Stimulated activated CD8-positive, alpha-beta memory T cell treated with anti-CD3 and anti-CD28 coated beads, Interleukin-12 subunit alpha, Interleukin-12 subunit beta, amount 100 ng/mL, for 24 hours (primary cell): ENCODE results near the gene BAIAP3.
"Not testable (repeated sequence)": the region's sequence is repeated elsewhere in the genome, so short reads cannot be mapped to it uniquely, and the experiment has no call there.

Experiments
- DNase-seq: peaks from one replicate; pipeline ENCODE4 v3.0.0-alpha.2; 2020; ENCODE audit errors: extremely low read depth

Gene BAIAP3, protein sequence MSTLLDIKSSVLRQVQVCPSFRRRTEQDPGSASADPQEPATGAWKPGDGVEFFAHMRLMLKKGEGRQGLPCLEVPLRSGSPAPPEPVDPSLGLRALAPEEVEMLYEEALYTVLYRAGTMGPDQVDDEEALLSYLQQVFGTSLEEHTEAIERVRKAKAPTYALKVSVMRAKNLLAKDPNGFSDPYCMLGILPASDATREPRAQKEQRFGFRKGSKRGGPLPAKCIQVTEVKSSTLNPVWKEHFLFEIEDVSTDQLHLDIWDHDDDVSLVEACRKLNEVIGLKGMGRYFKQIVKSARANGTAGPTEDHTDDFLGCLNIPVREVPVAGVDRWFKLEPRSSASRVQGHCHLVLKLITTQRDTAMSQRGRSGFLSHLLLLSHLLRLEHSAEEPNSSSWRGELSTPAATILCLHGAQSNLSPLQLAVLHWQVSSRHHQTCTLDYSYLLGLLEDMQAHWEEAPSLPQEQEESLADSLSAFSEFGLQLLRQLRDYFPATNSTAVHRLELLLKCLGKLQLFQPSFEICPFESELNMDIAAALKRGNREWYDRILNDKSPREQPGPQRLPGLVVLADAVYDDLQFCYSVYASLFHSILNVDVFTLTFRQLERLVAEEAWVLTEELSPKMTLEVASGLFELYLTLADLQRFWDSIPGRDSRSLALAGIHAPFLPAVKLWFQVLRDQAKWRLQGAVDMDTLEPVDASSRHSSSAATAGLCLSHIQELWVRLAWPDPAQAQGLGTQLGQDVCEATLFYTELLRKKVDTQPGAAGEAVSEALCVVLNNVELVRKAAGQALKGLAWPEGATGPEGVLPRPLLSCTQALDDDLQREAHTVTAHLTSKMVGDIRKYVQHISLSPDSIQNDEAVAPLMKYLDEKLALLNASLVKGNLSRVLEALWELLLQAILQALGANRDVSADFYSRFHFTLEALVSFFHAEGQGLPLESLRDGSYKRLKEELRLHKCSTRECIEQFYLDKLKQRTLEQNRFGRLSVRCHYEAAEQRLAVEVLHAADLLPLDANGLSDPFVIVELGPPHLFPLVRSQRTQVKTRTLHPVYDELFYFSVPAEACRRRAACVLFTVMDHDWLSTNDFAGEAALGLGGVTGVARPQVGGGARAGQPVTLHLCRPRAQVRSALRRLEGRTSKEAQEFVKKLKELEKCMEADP

DNA sequence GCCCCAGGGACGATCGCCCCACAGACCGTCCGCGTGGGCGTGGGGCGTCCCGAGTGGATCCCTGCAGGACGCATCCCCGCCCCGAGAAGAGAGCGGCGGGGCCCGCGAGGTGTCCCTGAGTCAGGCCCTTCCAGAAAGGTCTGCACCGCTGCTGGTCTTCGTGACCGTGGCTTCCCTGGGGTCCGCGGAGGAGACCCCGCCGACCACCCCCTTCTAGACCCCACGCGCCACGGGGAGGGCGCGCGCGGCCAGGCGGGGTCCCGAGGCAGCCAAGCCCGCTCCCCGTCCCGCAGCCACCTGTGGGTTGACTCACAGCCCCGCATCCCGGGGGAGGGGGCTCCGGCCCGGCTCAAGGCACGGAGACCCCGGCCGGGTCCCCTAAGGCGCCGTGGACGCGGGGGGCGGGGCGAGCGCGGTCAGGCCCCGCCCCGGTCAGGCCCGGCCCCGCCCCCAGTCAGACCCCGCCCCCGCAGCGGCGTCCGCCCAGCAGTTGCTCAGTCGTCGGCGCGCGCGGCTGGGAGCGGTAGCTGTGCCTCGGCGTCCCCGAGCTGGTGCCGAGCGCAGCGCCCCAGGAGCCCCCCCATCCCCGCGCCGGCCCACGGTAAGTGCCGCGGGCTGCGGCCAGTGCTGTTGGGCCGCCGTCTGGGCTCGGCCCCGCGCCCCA, at the start of gene BAIAP3:
Gene BAIAP3, plus strand, starts transcription at position 497 of the 664 bp plus-strand sequence. CDS start 4,905 bp downstream, outside the sequence.
- no peak for DNase-seq

DNA sequence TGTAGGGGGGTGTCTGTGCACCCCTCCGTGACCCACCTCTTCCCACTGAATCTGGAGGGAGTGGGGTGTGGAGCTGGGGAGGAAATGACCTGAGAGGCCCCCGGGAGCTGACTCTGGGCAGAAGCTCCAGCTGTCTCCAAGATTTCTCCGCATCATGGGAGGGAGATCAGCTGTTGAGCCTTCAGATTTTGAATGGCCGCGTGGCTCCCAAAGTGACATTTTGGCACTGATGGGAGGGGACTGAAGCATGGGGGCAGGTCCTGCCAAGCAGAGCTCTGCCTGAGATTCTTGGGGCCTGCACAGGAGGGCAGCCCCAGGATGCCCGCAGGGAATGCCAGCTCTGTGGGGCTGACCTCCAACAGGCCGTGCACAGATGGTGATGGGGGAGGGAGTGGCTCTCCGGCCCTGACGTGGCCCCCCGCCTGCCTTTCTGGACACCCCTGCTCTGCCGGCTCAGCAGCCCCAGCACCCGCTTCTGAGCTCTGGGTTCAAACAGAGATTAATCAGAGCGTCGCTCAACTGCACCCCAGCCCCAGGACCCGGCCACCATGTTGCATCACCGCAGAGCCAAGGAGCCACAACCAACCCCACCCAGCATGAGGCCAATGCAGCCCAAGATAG, 49.3 kb upstream of the BAIAP3 start:
- DNase-seq, result no peak

DNA sequence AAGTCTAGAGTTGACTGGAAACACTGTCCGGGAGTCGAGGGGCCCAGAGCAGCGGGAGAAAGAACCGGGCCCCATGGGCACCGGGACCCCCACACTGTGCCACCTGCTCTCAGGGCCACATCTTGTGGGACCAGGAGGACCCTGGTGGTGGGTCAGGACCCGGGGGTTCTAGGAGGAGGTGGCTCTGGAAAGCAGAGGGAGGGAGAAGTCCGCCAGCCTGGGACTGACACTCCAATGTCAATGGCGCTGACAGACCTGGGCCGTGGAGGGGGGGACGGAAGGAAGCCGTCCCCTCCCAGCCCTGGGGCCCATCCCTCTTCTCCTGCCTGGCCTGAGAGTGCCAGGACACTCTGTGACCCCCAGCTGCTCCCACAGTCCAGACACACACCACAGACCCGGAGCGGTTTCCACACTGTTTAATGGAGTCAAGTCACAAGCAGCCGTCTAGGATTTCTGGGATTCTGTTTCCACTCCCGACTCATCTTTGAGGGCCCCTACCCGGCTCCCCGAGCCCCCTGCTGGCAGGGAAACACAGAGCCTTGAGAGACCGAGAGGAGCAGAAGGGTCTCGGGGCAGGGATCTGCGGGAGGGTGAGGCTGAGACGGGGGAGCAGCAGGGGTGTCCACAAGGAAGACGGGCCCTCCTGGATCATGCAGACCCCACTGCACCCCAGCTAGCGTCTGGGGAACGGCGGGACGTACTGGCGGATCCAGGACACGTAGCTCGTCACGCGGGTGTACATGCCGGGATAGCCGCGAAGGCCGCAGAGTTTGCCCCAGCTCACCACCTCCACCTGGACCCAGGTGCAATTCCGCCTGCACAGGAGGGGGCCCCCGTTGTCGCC, 47.6 kb upstream of the BAIAP3 start:
- DNase-seq, result no peak

DNA sequence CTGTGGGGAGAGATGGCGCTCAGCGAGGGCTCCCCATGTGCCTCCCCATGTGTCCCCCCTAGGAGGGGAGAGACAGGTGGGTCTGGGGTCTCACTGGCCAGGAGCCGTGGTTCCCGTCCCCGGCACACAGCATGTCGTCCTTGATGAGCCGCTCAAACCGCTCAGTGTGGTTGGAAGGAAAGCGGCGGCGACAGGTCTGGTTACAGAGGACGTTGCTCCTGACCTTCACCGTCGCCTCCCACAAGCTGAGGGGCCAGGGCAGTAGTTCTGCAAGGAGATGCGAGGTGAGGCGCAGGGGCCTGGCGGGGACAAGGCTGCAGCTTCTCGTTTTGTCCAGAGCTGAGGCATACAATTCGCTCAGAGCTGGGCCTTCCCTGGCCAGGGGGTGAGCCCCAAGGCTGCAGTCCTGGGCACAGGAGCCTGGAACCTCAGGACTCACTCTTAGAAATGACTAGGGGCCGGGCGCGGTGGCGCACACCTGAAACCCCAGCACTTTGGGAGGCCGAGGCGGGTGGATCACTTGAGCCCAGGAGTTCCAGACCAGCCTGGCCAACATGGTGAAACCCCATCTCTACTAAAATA, 46.8 kb upstream of the BAIAP3 start:
- DNase-seq, result no peak

DNA sequence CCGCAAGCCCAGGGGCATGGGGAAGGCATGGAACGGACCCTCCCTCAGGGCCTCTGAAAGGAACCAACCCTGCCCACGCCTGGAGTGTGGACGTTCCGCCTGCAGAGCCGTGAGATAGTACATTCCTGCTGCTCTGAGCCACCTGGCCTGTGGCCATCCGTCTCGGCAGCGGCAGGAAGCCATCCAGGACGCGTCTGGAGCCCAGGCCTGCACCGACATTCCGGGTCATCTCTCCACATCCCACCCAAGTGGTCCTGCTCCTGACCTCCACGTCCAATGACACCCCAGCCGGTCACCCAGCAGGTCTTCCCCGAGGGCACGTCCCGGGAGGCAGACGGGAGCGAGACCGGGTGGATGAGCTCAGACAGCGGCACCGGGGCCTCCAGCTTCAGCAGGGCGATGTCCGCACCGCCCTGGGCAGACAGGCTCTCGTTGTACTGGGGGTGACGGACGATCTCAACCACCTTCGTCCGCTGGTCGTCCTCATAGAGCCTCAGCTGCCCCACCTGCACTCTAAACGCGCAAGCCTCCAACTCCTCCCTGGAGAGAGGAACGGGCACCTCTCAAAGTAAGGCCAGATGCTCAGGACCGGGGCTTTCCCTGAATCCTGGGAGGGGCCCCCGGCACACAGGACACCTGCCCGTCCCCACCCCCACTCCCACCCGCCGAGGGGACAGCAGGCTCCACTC, 45.3 kb upstream of the BAIAP3 start:
- DNase-seq, result no peak

DNA sequence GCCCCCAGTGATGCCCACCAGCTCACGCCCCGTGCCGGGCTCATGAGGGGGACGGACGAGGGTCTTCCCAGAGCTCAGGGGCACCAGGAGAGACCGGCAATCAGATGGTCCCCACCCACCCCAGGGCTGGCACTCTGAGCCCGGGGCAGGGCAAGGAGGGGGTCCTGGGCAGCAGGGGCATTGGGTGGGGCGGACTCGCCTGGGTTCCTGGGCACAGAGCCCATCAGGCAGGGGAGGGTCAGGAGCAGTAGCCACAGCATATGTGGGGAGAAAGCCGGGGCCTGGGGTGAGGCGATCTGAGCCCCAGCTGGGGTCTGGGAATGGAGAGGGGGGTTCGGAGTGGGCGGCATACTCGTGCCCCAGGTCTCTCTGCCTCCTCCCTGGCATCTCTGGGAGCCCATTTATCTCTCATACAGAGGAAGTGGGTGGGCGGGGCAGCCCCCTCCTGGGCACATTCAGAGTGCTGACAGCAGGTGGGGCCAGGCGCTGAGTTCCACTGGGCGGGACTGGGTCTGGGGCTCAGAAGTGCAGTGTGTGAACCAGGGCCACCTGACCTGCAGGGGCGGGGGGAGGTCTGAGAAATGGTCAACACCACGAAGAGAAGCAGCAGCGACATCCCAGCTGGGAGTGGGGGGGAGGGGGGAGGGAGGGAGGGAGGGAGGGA, 44.5 kb upstream of the BAIAP3 start:
- DNase-seq, result no peak

DNA sequence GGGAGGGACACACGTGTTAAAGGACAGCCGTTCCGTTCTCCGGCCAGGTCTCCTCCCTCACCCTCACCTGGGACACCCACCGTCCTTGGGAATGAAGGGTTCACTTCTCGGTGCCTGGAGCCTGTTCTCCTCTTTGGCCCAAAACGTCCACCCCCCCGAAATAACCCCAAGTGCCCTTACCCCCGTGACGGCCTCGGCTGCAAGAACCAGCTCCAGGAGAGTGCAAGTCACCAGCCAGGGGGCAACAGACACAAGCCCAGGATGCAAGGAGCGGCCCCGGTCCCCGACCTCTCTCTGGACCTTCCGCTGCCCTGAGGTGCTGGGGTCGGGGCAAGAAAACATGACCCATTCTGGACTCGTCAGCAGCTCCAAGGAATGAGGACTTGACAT, 44.0 kb upstream of the BAIAP3 start:
- no peak for DNase-seq

DNA sequence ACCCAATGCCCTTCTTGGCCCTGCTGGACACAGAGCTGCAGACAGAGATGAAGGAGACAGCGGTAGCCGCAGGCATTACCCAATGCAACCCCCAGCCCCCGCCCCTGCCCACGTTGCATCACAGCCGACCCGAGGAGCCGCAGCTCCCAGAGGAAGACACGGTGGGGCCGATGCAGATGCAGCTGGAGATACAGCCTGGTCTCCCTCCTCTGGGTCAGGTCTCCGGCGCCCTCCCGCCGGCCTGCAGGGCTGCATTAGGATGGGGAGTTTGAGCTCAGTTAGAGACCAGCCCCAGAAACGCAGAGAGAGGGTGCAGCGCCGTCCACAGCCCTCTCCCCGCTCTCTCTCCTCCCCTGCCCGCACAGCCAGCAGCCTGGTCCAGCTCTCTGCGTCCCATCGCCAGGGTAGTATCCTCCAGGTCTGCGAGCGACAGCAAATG, 43.4 kb upstream of the BAIAP3 start:
- DNase-seq, result no peak

DNA sequence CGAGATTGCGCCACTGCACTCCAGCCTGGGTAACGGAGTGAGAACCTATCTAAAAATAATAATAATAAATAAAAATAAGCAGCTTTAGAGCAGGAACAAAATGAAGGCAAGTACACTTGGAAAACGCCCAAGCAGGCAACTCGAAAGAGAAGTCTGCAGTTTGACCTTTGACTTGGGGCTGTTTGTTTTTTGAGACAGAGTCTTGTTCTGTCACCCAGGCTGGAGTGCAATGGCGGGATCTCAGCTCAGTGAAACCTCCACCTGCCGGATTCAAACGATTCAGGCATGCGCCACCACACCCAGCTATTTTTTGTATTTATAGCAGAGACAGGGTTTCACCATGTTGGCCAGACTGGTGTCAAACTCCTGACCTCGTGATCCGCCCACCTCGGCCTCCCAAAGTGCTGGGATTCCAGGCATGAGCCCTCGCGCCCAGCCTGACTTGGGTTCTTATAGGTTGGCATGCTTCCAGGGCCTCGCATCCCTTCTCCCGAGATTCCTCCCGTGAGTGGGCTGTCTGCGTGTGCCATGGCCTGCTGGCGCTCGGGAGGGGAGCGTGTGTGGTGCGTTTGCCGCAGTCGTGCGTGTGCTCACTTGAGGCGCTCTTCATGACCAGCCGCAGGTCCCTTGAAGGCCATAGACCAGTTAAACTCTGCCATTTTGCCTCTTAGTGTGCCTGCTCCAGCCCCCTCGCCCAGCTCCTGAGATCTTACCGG, 42.4 kb upstream of the BAIAP3 start:
- DNase-seq, result no peak

DNA sequence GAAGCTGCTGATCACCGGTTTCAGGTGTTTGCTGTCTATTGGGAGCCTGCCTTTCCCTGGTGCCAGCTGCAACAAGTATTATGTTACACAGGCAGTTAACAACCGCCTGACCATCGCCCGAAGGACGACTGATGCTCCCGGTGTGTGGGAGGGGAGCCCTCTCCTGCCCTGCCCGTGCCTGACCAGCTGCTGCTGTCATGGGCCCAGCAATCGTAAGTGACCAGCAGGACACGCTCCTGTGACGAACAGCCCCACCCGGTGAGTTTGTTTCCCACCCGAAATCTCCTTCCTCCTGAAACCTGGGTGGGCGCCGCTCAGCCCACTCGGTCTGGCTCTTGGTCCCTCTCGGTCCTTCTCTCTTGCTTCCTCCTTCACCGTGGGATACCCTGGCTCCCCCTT, 41.9 kb upstream of the BAIAP3 start:
- no peak for DNase-seq

DNA sequence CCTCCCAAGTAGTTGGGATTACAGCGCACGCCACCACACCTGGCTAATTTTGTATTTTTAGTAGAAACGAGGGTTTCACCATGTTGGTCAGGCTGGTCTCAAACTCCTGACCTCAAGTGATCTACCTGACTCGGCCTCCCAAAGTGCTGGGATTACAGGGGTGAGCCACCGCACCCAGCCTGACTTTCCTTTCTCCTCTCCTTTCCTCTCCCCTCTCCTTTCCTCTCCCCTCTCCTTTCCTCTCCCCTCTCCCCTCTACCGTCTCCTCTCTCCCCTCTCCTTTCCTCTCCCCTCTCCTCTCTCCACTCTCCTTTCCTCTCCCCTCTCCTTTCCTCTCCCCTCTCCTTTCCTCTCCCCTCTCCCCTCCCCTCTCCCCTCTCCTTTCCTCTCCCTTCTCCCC, 41.2 kb upstream of the BAIAP3 start:
- not testable (repeated sequence) for DNase-seq

DNA sequence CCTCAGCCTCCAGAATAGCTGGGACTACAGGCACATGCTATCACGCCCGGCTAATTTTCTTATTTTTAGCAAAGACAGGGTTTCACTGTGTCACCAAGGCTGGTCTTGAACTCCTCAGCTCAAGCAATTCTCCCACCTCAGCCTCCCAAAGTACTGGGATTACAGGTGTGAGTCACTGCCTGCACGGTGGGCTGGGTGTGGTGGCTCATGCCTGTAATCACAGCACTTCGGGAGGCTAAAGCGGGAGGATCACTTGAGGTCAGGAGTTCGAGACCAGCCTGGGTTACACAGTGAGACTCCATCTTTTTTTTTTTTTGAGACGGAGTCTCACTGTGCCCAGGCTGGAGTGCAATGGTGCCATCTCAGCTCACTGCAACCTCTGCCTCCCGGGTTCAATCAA, 40.6 kb upstream of the BAIAP3 start:
- not testable (repeated sequence) for DNase-seq

DNA sequence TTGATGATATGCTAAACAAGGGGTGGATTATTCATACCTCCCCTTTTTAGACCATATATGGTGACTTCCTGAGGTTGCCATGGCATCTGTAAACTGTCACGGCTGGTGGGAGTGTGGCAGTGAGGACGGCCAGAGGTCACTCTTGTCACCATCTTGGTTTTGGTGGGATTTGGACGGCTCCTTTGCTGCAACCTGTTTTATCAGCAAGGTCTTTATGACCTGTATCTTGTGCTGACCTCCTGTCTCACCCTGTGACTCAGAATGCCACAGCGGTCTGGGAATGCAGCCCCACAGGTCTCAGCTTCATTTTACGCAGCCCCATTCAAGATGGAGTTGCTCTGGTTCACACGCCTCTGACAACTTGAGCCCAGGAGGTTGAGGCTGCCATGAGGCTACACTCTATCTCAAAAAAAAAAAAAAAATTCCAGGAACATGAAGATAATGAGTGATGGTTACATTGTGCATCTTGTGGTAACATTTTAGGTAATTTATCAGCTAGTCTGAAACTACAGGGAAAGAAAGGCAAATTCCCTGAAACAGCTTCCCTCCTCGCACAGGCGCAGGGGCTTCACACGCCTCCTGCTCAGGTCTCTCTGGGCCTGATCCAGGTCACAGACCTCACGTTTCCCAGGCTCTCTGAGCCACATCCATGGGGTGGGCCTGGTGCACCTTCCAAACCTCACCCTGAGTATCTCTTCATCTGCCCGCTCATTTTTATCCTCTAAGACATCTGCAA, 39.4 kb upstream of the BAIAP3 start:
- DNase-seq, result no peak

DNA sequence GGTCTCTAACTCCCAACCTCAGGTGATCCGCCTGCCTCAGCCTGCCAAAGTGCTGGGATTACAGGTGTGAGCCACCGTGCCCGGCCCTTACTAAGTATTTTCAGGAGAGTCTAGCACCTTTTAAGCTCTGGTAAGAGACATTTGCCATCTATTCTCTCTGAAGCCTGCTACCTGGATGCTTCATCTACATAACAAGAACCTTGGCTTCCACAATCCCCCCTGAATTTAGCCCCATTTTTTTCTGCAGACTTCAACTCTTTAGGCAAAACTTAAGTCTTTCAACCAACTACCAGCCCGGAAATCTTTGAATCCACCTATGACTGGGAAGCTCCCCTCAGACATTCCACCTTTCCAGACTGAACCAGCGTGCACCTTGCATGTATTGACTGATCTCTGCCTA, 38.0 kb upstream of the BAIAP3 start:
- DNase-seq, result no peak

DNA sequence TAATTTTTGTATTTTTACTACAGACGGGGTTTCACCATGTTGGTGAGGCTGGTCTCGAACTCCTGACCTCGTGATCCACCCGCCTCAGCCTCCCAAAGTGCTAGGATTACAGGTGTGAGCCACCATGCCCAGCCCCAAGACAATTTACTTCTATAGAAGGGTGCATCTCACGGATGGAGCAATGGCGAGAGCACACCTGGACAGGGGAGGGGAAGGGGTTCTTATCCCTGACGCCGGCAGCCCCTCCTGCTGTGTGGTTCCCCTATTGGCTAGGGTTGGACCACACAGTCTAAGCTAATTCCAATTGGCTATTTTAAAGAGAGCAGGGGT, 36.8 kb upstream of the BAIAP3 start:
- not testable (repeated sequence) for DNase-seq

DNA sequence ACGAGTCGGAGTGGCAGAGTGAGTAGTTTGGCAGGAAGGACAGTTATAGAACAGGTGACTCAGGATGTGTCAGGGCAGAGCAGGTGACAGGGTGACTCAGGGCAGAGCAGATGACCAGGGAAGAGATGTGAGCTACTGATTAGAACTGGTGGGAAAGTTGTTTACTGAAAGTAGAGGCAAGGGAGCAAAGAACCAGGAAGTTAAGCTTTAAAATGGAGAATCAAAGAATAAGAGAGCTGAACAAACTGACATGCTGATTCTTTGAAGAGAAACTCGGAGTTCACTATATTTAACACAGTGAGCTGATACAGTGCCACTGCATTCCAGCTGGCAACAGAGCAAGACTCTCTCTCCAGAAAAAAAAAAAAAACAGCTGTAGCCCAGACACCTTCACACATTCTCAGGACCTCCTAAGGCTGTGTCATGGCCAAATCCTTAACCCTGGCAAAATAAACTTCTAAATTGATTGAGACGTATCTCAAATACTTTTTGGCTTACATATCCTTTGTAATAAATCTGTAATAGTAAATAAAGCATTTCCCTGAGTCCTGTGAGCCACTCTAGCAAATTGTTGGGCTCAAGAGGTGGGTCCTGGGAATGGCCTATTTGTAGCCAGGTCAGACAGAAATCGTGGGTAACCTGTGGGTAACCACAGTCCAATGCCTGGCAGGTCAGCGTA, 36.3 kb upstream of the BAIAP3 start:
- no peak for DNase-seq

DNA sequence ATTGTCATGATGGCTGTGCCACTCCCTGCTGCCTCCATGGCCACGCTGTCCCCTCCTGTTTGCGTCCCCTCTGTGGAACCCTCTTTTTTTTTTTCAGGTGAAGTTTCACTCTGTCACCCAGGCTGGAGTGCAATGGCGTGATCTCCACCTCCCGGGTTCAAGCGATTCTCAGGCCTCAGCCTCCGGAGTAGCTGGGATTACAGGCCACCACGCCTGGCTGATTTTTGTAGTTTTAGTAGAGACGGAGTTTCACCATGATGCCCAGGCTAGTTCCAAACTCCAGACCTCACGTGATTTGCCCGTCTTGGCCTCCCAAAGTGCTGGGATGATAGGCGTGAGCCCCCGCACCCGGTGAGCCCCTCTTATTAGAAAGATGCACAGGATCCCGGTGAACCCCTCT, 35.0 kb upstream of the BAIAP3 start:
- DNase-seq, result no peak
